ENCODE results near the gene SORCS2. TPM values are rescaled to one million over a fixed set of nuclear protein-coding genes. Genes with fewer than 3 reads are reported as not detected.

Gene SORCS2
- total RNA-seq, 1 experiment from 2014 or later, result 0.15 TPM

- H3K9me3 ChIP-seq (ENCODE audit: control insufficient read depth, insufficient read depth, low read depth, low read length), result no peaks in the 10 kb centered on the region
- TF ChIP-seq SIN3A (IDR thresholded peaks at IDR 0.05; ENCODE audit: borderline replicate concordance, insufficient read depth, low read depth, low read length) (no peak), REST (IDR thresholded peaks at IDR 0.05; ENCODE audit: insufficient read depth in 1 of 2, low read depth in 2 of 2, low read length in 1 of 2) (no peak), POLR2AphosphoS5 (IDR thresholded peaks at IDR 0.05; ENCODE audit: low read depth, low read length) (no peak), CTCF (IDR thresholded peaks at IDR 0.05) (no peak), TCF7L2 (IDR thresholded peaks at IDR 0.05; ENCODE audit: low read depth, low read length) (no peak)
- peaks cover 77% of the 10 kb centered on the region for H3K4me1 ChIP-seq (ENCODE audit: control insufficient read depth, insufficient read depth, low read length)
- CTCF ChIA-PET, result interaction anchor here (1.4 kb wide), 1 partner anchor 41 kb away, joined by 5 read pairs; no protein-coding TSS in a partner anchor
- no TSS peak for BruUV-seq (replicated peaks)
- in situ Hi-C loops (cut with HindIII; ENCODE audit: low pct_unique_long_range_greater_than_20kb, low sequenced_read_pairs) (no loop called here), intact Hi-C loops (cut with micrococcal nuclease; ENCODE audit: unreplicated experiment) (no loop called here)
- POLR2A ChIA-PET, result no interaction called here
- no peak overlapping the region for H3K4me3 ChIP-seq (ENCODE audit: low read depth in 2 of 2, low read length in 2 of 2)
- H3K27me3 ChIP-seq (ENCODE audit: control insufficient read depth, insufficient read depth, low read length), result no peaks in the 10 kb centered on the region
- H3K36me3 ChIP-seq (ENCODE audit: control insufficient read depth, insufficient read depth, low read length), result peaks cover 3% of the 10 kb centered on the region; the same call in 1 of the 2 replicates
- DNase-seq (ENCODE audit: low read depth, low spot score), result no peak
- ATAC-seq, result no peak
- H3K27ac ChIP-seq (ENCODE audit: low read length), result peak overlapping the region; percentile 94
These were observed 569.0 kb downstream of the SORCS2 start for GRCh38 chr4:7761312-7761711.

- Histone ChIP-seq H3K36me3 (ENCODE audit: control insufficient read depth, insufficient read depth, low read length) (peaks cover 3% of the 10 kb centered on the region; the same call in 1 of the 2 replicates), H3K4me1 (ENCODE audit: control insufficient read depth, insufficient read depth, low read length) (peaks cover 81% of the 10 kb centered on the region), H3K27ac (ENCODE audit: low read length) (peak overlapping the region; percentile 94), H3K4me3 (ENCODE audit: low read depth in 2 of 2, low read length in 2 of 2) (no peak overlapping the region), H3K9me3 (ENCODE audit: control insufficient read depth, insufficient read depth, low read depth, low read length) (no peaks in the 10 kb centered on the region), H3K27me3 (ENCODE audit: control insufficient read depth, insufficient read depth, low read length) (no peaks in the 10 kb centered on the region)
- ChIA-PET CTCF (interaction anchor here (0.6 to 1.4 kb wide), 2 partner anchors 41 to 81 kb away, joined by 3 to 5 read pairs; no protein-coding TSS in a partner anchor), POLR2A (no interaction called here)
- in situ Hi-C loops (cut with HindIII; ENCODE audit: low pct_unique_long_range_greater_than_20kb, low sequenced_read_pairs), result no loop called here
- ATAC-seq (peak; percentile 25), DNase-seq (ENCODE audit: low read depth, low spot score) (no peak)
- TF ChIP-seq CTCF (IDR thresholded peaks at IDR 0.05) (no peak), REST (IDR thresholded peaks at IDR 0.05; ENCODE audit: insufficient read depth in 1 of 2, low read depth in 2 of 2, low read length in 1 of 2) (no peak), POLR2AphosphoS5 (IDR thresholded peaks at IDR 0.05; ENCODE audit: low read depth, low read length) (no peak), TCF7L2 (IDR thresholded peaks at IDR 0.05; ENCODE audit: low read depth, low read length) (no peak), SIN3A (IDR thresholded peaks at IDR 0.05; ENCODE audit: borderline replicate concordance, insufficient read depth, low read depth, low read length) (no peak)
- intact Hi-C loops (cut with micrococcal nuclease; ENCODE audit: unreplicated experiment), result no loop called here
- no TSS peak for BruUV-seq (replicated peaks)
These were observed 569.4 kb downstream of the SORCS2 start for GRCh38 chr4:7761720-7762119.

Data from Panc1 (cell line).